ENCODE measurements around the gene ADIPOR2. TPM values are rescaled to one million over a fixed set of nuclear protein-coding genes. Genes with fewer than 3 reads are reported as not detected.

The ADIPOR2 gene
- polyA plus RNA-seq, 3 donors: 3.9 to 14.6 (median 6.2) TPM

- peak overlapping the region; percentile 45 to 59 for H3K4me3 Mint-ChIP-seq
- peaks cover 0 to 3% (median 0%) of the 10 kb centered on the region in 3 donors for H3K27me3 Mint-ChIP-seq (ENCODE audit: low read depth in 3 of 3)
- Histone ChIP-seq H4K20me1 (ENCODE audit: insufficient read depth, low read length) (no peaks in the 10 kb centered on the region), H3K4me3 (replicated peaks in 1 of 3; ENCODE audit: low read depth in 2 of 3, low read length in 3 of 3) (peak overlapping the region in 1 of 3 experiments; percentile 10), H3K9me3 (replicated peaks in 1 of 2; ENCODE audit: control insufficient read depth in 1 of 2, insufficient read depth in 1 of 2, low read length in 2 of 2) (no peaks in the 10 kb centered on the region), H3K9ac (ENCODE audit: insufficient read depth, low read length, poor library complexity, severe bottlenecking) (no peak overlapping the region), H3K27me3 (ENCODE audit: control insufficient read depth in 2 of 2, insufficient read depth in 2 of 2, low read length in 2 of 2) (no peaks in the 10 kb centered on the region), H3K27ac (ENCODE audit: low read depth in 1 of 2, low read length in 2 of 2) (peak overlapping the region; percentile 23 to 74), H2AFZ (ENCODE audit: insufficient read depth, low read depth, low read length, poor library complexity, severe bottlenecking) (peak overlapping the region; percentile 77), H3K4me2 (replicated peaks; ENCODE audit: extremely low read depth, low read length, poor library complexity, severe bottlenecking) (peak overlapping the region; percentile 44), H3K4me1 (ENCODE audit: control insufficient read depth in 1 of 2, insufficient read depth in 2 of 2, low read length in 2 of 2) (peaks cover 35 to 50% of the 10 kb centered on the region in 2 donors), H3K79me2 (ENCODE audit: insufficient read depth, low read length) (peaks cover 12% of the 10 kb centered on the region), H3K36me3 (replicated peaks in 1 of 2; ENCODE audit: control insufficient read depth in 1 of 2, insufficient read depth in 2 of 2, low read length in 2 of 2) (no peaks in the 10 kb centered on the region)
- peaks cover 6 to 11% of the 10 kb centered on the region in 2 donors for H3K36me3 Mint-ChIP-seq
- H3K27ac Mint-ChIP-seq: peak overlapping the region; percentile 69 to 90 (median 83)
- H3K9me3 Mint-ChIP-seq: no peaks in the 10 kb centered on the region
- 61% methylated on average over 25 of the region's 25 CpGs for WGBS (ENCODE audit: insufficient coverage)
- intact Hi-C loops (cut with micrococcal nuclease): no loop called here
- DNase-seq: peak; percentile 81 to 95 (median 91)
- TF ChIP-seq CTCF (IDR thresholded peaks at IDR 0.05): no peak
- peaks cover 41% of the 10 kb centered on the region for H3K4me1 Mint-ChIP-seq
Observed at GRCh38 chr12:1804545-1805332, 113.9 kb downstream of the ADIPOR2 start.

GRCh38 chr12:1805441-1806081 is 114.7 kb downstream of the ADIPOR2 start:
- peaks cover 43 to 59% of the 10 kb centered on the region in 2 donors for H3K4me1 ChIP-seq (ENCODE audit: control insufficient read depth in 1 of 2, insufficient read depth in 2 of 2, low read length in 2 of 2)
- no peak for DNase-seq
- no peaks in the 10 kb centered on the region for H3K27me3 ChIP-seq (ENCODE audit: control insufficient read depth in 2 of 2, insufficient read depth in 2 of 2, low read length in 2 of 2)
- H3K9me3 ChIP-seq (replicated peaks in 1 of 2; ENCODE audit: control insufficient read depth in 1 of 2, insufficient read depth in 1 of 2, low read length in 2 of 2): no peaks in the 10 kb centered on the region
- H3K4me2 ChIP-seq (replicated peaks; ENCODE audit: extremely low read depth, low read length, poor library complexity, severe bottlenecking): no peak overlapping the region
- H3K4me3 ChIP-seq (replicated peaks in 1 of 3; ENCODE audit: low read depth in 2 of 3, low read length in 3 of 3): no peak overlapping the region
- Mint-ChIP-seq H3K4me3 (no peak overlapping the region), H3K9me3 (no peaks in the 10 kb centered on the region), H3K27ac (peak overlapping the region in 4 of 7 donors; percentile 50 to 86 (median 60)), H3K4me1 (peaks cover 46% of the 10 kb centered on the region), H3K36me3 (peaks cover 7 to 8% of the 10 kb centered on the region in 2 donors), H3K27me3 (ENCODE audit: low read depth in 3 of 3) (peaks cover 0 to 3% (median 0%) of the 10 kb centered on the region in 3 donors)
- no peaks in the 10 kb centered on the region for H4K20me1 ChIP-seq (ENCODE audit: insufficient read depth, low read length)
- H3K36me3 ChIP-seq (replicated peaks in 1 of 2; ENCODE audit: control insufficient read depth in 1 of 2, insufficient read depth in 2 of 2, low read length in 2 of 2): no peaks in the 10 kb centered on the region
- 96% methylated on average over 14 of the region's 16 CpGs for WGBS (ENCODE audit: insufficient coverage)
- intact Hi-C loops (cut with micrococcal nuclease): no loop called here
- H3K79me2 ChIP-seq (ENCODE audit: insufficient read depth, low read length): peaks cover 12% of the 10 kb centered on the region
- peak overlapping the region in 1 of 2 donors; percentile 74 for H3K27ac ChIP-seq (ENCODE audit: low read depth in 1 of 2, low read length in 2 of 2)
- no peak for TF ChIP-seq CTCF (IDR thresholded peaks at IDR 0.05)
- no peak overlapping the region for H3K9ac ChIP-seq (ENCODE audit: insufficient read depth, low read length, poor library complexity, severe bottlenecking)
- H2AFZ ChIP-seq (ENCODE audit: insufficient read depth, low read depth, low read length, poor library complexity, severe bottlenecking): no peak overlapping the region
